HG03342 (cell line): ENCODE measurements around the gene FAM81A.
"Not testable (repeated sequence)": the region's sequence is repeated elsewhere in the genome, so short reads cannot be mapped to it uniquely, and the experiment has no call there.

Source experiments
- ATAC-seq: cut with Tn5 transposase; IDR thresholded peaks from one replicate; pipeline ENCODE4 v1.9.1; 2021; ENCODE audit warnings: mild to moderate bottlenecking, moderate library complexity; ENCODE audit not compliant: unreplicated experiment

Gene FAM81A

DNA sequence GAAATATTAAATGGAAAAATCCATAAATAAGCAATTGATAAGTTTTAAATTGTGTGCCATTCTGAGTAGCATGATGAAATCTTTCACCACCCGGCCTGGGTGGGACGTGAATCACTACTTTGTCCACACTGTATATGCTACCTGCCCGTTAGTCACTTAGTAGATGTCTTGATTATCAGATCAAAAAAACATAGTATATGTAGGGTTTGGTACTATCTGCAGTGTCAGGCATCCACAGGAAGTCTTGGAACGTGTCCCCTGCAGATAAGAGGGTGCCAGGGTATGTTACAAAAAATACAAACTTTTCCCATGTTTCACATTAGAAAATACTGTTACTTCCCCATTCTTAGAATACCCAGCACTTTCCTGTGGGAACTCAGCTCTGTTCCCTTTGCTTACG lies 35.2 kb downstream of the FAM81A start:
- ATAC-seq: no peak

DNA sequence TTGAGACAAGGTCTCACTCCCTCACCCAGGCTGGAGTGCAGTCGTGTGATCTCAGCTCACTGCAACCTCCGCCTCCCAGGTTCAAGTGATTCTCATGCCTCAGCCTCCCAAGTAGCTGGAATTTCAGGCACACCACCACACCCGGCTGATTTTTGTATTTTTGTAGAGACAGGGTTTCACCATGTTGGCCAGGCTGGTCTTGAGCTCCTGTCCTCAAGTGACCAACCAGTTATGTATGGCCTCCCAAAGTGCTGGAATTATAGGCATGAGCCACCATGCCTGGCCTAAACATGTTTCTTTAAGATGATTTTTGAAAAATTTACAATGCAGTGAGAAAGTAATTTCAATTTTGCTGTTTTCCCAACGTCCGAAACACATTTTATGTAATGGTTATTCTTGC lies 37.2 kb downstream of the FAM81A start:
- not testable (repeated sequence) for ATAC-seq

DNA sequence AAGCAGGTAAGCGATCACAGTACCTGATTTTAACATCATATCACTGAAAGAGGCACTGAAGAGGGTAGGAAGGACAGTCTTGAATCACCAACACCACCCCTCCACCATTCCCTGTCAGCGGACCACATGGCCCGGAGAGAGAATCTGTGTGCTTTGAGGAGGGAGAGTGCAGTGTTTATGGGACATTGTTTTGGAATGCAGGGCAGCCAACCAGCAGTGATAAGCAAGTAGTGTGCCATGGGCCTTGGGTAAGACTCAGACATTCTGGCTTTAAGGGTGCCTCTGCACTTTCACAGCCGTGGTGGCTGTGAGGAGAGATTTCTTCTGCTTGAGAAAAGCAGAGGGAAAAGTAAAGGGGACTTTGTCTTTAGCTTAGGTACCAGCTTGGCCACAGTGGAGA lies 46.4 kb downstream of the FAM81A start:
- no peak for ATAC-seq

DNA sequence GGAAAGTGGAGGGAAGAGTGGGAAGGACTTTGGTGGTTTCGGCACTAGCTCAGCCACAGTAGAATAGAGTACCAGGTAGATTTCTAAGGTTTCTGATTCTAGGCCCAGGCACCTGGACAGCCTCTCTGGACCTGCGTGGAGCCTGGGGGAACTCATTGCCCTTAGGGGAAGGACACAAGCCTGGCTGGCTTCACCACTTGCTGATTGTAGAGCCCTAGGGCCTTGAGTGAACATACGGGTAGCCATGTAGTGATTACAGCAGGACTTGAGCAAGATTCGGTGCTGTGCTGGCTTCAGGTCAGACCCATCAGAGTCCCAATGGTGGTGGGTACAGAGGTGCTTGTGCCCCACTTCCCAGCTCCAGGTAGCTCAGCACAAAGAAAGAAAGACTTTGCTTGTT lies 47.0 kb downstream of the FAM81A start:
- ATAC-seq: no peak

DNA sequence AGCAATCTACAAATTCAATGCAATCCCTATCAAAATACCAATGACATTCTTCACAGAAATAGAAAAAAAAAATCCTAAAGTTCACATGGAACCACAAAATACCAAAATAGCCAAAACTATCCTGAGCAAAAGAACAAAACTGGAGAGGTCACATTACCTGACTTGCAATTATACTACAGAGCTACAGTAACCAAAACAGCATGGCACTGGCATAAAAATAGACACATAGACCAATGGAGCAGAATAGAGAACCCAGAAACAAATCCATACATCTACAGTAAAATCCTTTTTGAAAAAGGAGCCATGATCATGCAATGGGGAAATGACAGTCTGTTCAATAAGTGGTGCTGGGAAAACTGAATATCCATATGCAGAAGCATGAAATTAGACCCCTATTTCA lies 51.5 kb downstream of the FAM81A start:
- ATAC-seq: not testable (repeated sequence)

DNA sequence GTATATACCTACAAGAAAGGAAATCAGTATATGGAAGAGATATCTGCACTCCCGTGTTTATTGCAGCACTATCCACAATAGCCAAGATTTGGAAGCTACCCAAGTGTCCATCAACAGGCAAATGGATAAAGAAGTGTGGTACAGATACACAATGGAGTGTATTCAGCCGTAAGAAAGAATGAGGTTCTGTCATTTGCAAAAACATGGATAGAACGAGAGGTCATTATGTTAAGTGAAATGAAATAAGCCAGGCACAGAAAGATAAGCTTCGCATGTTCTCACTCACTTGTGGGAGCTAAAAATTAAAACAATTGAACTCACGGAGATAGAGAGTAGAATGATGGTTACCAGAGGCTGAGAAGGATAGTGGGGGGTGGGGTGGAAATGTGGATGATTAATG lies 53.1 kb downstream of the FAM81A start:
- no peak for ATAC-seq

DNA sequence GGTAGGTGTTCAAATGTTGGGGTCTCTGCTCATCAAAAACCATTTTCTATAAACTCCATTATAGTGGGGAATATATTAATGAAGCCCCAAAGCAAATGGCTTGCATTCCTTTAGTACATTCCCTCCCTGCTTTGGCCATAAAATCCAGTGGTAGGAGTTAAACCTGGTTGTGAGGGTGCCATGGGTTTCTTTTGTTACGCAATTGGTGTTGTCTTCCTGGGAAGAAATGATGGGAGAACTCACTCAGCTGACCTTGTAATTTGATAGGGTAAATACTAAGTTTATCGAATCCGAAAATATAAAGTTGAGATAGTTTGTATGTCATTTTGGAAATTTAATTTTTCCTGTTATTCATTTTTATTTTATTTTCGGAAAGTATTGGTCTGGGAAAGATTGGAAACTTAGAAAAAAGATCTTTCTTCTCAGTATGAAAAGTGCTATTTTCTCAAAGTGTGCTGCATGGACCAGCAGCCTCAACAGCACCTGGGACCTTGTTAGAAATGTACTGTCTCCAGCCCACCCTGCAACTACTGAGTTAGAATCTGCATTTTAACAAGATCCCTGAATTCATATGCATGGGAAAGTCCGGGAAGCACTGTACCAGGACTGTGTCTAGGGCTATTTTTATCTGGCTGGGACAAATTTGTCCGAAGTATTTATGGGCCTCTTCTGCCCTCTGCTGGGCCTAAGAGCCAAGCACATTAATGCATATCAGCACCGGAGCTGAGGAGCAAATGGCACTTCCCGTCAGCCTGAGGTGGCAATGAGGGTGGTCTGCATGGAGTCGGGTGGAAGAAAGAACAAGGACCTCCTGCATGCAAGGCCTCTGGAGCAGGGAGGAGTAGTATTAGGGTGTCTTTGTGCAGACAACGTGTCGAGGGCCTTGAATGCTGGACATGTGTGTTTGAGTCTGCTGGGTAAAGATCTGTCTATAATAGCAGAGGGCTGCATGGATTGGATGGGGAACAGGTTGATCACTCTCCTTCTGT lies 54.7 kb downstream of the FAM81A start:
- ATAC-seq: no peak

DNA sequence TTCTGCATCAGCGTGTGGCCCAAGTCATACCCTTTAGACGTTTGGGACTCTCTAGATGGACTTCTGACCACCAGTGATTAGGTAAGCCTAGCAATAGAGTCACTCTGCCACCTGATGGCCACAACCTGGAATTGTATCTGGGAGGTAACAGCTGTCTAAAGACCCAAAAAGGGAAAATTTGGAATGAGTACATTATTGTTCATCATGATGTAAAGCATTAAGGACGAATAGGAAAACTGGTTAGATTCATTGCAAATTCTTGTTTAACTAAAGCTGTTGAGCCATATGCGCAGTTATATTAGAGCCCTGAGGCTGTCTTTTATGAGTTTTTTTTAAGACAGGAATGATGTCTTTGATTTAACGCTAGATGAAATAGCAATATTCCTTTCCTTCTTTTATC lies 63.6 kb downstream of the FAM81A start:
- no peak for ATAC-seq

DNA sequence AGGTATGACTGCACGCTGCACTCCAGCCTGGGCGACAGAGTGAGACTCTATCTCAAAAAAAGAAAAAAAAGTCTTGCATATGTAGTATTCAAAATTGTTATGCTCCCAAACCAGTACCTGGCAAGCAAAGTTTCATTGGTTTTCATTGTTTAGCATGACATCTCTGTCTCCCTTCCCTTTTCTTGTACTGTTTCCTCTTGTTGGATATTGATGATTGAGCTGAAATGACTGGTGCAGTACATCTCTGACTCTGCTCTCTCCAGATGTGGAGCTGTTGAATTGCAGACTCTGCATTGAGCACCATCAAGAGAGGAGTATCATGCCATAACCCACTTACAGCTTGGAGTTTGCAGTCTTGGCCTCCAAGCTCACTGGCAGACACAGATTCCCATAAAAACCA lies 77.2 kb downstream of the FAM81A start:
- no peak for ATAC-seq

DNA sequence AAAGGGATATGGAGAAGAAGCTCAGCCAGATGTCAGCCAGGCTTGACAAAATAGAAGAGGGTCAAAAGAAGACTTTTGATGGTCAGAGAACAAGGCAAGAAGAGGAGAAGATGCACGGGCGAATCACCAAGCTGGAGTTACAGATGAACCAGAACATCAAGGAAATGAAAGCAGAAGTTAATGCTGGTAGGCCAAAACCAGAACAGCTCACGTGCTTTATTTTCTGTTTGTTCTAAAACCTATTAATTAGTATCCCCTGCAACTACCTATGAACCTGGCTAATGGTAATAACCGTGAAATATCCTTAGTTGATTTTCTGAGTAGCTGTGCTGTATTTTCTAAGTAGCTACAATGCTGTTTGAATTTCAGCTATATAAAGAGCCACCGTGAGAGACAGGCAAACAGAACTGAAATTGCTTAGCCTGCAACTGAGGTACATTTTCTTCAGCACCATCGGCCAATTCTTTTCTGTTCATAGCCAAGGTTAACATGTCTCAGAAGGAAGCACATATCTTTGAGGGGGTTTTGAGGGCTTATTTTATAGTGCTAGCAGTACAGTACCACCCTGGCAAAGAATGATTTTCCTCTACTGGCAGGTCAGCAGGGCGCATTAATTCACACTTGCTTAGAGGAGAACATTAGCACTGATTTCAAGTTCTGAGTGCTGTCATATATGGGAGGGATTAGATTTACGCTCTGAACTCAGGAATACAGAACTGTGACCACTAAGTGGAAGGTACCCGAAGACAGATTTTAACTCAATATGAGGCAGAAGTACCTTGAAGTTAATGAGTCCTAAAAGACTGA lies 78.9 kb downstream of the FAM81A start:
- ATAC-seq: peak; percentile 58

DNA sequence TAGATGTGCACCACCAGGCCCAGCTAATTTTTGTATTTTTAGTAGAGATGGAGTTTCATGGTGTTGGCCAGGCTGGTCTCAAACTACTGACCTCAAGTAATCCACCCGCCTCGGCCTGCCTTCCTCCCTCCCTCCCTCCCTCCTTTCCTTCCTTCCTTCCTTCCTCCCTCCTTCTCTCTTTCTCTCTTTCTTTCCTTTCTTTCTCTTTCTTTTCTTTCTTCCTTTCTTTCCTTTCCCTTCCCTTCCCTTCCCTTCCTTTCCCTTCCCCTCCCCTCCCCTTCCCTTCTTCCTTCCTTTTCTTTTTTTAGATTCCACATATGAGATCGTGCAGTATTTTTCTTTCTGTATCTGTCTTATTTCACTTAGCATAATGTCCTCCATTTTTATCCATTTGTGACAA lies 81.3 kb downstream of the FAM81A start:
- no peak for ATAC-seq

DNA sequence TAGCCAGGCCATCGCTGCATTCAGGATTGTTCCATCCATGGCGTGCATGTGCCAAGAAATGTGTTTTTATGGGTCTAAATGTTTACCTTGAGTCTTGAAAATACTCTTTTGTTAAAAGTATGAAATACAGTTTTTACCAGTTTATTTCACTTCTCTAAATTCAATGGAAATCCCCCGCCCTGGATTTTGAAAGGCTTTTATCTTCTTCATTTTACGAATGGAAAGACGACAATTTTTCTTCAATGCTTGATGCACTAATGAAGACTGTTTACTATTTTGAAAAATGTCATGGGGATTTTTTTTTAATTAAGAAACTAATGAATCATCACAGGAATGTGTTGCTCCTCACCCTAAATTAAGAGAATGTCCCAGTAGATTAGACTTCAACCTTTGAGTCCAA lies 83.5 kb downstream of the FAM81A start:
- no peak for ATAC-seq

DNA sequence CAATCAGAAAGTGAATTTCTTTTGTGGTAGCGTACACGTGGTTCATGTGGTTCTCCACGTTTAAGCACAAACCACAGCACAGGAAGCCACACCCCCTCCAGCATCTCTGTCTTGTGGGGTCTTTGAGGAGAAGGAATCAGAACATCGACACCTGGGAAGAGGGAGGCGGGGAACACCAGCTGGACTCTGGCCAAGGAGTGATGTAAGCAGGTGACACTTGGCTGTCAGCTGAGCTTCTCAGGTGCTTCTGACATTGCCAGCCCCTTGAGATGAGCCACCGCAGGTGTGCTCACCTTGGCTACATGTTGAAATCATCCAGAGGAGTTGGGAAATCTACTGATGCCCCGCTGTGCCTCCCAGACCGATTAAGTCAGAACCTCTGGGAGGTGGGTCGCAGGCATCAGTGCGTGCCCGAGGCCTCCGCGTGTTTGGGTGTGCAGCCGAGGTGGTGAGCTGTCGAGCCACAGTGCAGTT lies 85.0 kb downstream of the FAM81A start:
- no peak for ATAC-seq

DNA sequence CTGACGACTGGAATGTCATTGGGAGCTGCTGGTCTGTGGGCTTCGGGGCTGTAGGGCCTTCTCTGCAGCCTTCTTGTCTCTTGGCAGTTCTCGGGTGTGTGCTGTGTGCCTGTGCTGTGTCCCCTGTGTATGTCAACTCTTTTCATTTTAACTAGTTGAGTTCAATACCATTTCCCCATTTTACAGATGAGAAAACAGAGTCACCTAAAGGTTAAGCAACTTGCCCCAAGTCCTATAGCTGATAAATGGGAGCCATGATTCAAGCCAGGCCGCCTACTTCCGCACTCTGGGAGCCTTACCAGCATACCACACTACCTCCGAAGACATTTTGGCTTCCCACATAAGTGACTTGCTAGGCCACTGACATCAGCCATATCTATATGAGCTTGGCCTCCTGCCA lies 85.7 kb downstream of the FAM81A start:
- ATAC-seq: no peak

DNA sequence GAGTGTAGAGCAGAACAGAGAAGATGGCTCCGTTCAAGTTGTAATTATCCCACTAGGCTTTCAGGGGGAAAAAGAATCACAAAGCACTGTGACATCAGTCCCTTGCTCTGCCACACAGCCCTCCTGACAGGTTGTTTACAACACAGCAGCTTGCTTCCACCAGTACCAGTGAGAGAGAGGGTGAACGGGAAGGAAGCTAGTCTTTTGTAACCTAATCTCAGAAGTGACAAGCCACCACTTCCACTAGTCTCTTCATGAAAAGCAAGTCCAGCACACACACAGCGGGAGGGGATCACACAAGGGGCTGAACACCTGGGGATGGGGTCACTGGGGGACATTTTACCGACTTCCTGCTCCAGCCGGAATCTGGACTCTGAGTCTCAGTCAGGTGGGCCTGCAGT lies 86.3 kb downstream of the FAM81A start:
- no peak for ATAC-seq

DNA sequence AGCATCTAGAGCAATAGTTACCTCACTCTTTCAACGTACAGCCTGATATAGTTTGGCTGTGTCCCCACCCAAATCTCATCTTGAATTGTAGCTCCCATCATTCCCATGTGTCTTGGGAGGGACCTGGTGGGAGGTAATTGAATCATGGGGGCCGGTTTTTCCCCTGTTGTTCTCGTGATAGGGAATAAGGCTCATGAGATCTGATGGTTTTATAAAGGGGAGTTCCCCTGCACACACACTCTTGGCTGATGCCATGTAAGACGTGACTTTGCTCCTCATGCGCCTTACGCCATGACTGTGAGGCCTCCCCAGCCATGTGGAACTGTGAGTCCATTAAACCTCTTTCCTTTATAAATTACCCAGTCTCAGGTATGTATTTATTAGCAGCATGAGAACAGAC lies 88.5 kb downstream of the FAM81A start:
- ATAC-seq: not testable (repeated sequence)

DNA sequence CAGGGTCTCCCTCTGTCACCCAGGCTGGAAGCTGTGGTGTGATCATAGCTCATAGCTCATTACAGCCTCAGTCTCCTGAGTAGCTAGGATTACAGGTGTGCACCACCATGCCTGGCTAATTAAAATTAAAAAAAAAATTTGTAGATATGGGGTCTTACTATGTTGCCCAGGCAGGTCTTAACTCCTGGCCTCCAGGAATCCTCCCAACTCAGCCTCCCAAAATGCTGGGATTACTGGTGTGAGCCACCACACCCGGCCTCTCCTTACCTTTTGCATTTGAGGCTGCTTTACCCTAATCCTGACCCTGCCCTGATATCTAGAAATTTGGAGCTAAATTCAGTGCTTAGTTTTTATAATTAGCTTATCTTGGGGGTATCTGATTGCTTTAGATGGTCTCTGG lies 90.4 kb downstream of the FAM81A start:
- no peak for ATAC-seq

DNA sequence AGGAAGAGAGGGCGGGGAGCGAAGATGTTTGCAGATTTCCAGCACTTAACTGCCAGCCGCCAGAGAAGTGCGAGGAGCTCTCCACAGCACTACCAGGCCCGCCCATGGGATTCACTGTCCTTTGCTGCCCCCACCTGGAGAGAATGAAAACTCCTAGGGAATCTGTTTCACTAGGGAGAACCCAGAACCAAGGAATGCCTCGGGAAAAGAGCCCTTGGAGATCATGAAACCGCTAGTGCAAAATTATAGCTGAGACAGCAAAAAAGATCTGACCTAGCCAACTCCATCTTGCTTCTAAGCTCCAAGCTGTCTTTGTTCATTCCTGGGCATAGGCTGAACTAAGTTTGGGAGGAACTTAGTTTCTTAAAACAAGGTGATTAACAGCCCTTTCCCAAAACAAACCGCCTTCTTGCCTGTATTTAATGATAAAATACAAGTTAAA lies 91.0 kb downstream of the FAM81A start:
- peak; percentile 52 for ATAC-seq

DNA sequence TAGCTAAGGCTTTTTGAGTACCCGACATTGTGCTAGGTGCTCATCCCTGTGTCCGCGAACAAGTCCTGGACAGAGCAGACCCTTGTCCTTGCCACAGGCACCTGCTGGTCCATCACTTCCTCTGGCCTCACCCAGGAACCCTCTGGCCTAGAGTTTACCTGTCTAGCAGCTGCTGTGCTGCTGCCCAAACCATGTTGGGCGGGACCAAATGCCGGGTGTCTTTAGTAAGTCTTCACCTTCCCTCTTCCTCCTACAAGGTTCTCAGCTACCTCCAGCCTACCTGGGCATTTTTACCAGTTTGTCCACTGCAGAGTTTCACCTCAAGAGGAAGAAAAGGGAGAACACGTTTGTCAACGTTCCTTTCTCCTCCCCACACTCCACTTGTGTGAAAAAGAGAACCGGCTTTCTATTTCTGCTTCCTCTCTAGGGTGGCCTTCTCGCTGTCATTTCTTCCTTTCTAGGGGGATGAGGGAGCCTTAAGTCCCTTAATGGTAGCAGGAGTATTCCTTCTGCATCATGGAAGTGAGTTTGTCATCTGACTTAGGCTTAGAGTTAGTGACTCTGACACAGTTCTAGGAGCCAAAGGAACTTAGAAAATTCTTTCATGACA lies 93.2 kb downstream of the FAM81A start:
- ATAC-seq: no peak

DNA sequence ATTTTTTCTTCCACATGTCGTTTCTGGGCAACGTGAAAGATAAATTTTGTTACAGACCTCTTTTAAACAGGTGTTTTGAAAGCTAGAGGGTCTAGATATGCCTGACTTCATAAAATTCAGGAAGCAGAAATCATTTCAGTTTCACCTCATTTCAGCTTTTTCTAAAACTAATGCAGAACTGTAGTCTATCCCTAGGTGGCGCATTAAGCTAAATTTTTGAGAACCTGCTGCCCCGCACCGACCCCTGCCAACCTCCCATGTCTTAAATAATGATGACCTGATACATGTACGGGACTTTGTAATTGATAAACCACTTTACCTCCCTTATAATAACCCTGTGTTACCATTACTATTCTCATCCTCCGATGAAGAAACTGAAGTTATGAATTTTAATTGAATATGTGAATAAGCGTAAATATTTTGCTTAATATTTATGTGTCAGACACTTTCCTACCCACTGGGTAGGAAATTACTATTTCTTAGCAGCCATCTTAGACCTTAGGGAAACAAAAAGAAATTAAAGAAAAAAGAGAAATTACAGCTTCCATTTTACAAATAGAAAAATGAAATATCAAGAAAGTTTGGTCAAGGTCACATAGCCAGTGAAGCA lies 94.9 kb downstream of the FAM81A start:
- no peak for ATAC-seq

DNA sequence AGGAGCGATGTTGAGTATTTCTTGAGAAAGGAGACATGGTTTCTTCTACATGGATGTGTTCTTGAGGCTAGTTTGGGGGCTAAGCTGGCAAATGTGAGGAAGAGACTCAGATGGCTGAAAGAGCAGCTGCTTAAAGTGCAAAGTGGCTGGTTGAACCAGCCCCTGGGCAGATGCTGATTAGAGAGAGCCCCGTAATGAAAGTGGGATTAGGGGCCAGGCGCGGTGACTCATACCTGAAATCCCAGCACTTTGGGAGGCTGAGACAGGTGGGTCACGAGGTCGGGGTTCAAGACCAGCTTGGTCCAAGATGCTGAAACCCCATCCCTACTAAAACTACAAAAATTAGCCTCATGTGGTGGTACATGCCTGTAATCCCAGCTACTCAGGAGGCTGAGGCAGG lies 98.6 kb downstream of the FAM81A start:
- ATAC-seq: no peak
